ENCODE measurements around the gene WNK2.

WNK2 gene

DNA sequence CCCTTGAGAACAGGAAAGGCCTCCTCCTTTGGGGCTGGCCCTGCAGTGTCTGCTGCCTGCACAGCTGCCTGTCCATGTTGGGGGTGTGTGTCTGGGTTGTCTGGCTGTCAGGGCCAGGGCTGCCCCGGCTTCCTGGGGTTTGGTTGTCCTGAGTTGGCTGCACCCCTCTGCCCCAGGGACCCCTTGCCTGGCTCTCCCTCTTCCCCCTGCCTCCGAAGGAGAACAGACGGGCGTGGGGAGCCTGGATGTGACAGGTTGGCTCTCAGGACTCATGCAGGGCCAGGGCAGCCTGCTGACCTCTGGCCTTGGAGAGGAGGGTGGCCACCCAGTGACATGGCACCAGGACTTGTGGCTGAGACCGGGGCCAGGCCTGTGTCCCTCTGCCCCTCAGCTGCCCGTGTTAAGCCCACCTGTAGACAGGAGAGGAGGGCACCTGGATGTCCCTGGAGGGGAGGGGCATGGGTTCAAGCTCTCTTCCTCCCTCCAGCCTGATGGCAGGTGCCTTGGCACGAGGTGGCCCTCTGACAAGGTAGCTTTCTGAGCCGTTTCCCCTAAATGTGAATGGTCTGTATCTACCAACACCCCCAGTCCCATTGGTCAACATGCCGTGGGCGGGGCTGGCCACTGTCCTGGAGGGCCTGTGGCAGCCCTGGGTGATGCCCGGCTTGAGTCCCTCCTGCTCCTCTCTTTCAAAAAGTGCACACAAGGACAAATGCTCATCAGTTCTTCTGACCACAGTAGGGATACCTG, 34.9 kb downstream of the WNK2 start:
- DNase-seq (ENCODE audit: low read depth in 2 of 2) = no peak

DNA sequence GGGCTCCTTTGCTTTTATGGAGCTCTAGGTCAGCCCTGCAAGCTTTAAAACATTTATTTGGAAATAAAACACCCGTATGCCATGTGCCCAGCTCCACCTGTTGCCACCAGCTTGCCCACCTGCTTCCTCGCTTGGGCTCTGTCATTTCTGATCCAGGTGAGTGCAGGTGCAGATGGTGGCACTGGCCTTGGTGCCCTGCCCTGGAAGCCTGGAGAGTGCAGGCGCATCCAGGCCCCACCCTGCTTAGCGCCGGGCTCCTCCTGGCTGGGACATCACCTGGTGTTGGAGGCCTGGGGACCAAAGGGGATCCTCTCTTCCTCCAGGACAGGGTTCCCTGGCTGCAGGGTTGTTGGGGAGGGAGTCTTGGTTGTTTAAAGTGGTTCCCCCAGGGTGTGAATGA, 35.8 kb downstream of the WNK2 start:
- DNase-seq (ENCODE audit: low read depth in 2 of 2) = no peak

DNA sequence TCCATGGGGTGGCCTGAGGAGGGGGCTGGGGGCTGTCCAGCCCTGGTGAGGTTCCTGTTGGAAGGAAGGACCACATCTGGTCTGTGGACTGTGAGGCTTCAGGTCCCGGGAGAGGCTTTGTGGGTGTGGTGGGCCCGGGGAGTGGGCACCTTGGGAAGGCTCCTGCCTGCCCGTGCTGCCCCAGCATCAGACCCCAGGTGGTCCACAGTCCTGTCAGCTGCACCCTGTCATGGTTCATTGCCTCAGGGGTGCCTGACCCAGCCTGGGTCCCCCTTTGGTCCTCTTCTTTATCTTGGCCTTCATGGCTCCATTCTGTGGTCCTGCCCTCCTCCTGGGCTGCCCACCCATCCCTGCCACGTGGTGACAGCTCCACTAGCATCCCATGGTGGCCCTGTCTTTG, 36.7 kb downstream of the WNK2 start:
- DNase-seq (ENCODE audit: low read depth in 2 of 2) = no peak

DNA sequence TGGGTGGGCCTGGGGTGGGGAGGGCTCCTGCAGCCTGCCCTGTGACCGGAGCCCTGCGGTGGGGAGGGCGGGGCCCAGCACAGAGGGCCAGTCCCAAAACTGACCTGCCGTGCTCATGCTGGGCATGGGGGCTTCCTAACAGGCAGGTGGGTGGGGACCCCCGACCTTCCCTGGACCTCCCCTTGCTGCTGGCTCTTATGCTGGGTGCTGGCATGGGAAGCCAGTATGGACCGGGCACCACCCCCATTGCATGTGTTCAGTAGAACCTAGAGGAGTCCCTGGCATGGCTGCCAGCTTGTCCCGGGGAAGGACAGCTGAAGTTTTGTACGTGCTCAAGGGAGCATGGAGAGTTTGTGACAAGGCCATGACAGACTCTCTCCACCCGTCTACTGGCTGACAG, 37.1 kb downstream of the WNK2 start:
- DNase-seq (ENCODE audit: low read depth in 2 of 2) = no peak

DNA sequence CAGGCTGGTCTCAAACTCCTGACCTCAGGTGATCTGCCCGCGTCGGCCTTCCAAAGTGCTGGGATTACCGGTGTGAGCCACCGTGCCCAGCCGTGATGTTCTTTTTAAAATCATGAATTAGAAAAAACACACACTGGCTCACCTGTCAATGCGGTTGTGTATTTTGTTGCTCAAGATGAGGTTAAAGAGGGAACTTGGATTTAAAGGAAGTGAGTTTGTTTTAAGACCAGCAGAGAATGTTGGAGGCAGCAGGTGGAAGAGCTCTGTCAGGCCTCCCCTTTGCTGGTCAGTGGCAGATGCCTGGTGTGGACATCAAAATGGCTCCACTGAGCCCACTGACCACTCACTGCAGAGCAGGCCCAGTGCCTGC, 38.9 kb downstream of the WNK2 start:
- no peak for DNase-seq (ENCODE audit: low read depth in 2 of 2)

DNA sequence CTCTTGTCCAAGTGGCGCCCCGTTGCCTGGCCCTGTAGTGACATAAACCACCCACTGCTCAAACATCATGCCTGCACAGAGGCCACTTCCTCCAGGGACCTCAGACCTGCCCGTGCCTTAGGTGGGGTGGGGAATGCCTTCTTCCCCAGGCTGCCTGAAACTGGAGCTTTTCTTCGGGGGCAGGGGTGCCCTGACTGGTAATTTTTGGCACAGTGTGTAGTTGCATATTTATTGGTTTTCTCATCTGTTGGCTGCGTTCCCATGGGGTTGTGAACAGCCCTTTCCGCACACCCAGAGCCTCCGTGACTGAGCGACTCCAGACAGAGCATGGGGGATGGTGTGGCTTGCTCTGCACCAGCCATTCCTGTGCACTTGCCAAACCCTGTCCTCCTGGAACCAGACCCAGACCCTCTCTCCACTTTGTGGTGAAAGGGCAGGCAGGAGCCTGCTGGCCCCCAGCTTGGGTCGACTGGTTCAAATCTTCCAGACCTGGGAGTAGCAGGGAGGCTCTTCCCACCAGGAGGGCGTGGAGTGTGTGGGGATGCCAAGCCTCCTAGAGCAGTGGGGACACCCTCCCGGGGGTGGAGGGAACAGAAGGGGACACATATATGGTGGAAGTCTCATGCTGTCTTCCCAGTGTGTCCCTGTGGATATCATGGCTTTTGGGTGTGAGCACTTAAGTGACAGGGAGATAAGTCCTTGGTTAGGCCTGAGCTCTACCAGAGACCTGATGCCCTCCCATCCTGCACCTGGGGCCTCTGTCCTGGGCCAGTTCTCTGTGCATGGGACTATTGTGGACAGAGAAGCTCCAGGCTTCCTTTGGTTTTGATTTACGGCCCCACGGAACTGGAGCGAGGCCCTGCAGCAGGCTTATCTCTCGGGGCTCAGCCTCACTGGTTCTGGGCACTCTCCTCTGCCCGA, 39.6 kb downstream of the WNK2 start:
- DNase-seq (ENCODE audit: low read depth in 2 of 2) = peak; percentile 32 to 39

DNA sequence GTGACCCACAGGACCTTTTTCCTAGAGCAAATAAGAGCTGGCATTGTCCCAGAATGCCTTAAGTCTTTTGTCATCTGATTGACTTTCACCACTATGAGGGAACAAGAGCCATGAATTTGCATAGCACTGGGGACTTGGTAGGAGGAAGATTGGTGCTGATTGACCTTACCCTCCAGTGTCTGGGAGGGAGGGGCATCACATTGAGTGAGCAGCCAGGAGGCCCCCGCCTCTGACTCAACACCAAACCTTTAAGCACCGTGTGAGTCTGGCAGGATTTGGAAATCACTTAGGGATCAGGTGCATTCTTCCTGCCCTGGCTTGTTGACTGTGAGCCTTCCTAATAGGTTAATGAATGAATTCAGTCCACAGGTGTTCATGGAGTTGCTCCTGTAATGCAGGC, 40.7 kb downstream of the WNK2 start:
- DNase-seq (ENCODE audit: low read depth in 2 of 2) = no peak

DNA sequence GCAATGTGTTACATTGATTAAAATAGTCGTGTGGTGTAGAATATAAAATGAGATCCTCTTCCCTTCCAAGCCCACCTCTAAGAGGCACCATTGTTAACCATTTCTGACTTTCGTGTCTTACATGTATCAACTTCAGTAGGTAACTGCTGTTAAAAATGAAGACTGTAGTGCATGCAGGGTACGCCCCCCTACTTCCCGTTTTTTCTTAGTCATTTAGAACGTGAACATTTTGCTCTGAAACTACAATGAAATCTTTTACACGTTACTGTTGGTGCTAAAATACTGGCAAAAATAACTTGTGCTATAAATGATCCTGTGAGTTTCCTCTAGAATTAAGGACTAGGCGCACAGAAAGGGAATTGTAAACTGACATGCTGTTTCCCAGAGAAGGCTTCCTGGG, 41.5 kb downstream of the WNK2 start:
- DNase-seq (ENCODE audit: low read depth in 2 of 2) = no peak

DNA sequence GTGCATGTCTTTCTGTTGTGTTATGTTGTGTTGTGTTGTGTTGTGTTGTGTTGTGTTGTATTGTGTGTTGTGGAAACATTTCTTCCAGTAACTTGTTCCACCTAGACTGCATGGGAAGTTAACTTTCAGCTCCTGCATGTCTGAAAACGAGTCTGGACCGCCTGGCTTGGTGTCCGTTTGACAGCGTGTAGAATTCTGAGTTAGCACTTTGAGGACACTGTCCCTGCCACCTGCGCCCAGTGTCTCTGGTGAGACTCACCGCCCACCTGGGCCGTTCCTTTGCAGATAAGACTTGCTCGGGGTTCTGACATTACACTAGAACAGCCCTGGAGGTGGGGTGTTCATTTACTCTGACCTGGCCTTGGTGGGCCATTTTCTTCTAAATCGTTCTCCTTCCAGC, 42.0 kb downstream of the WNK2 start:
- no peak for DNase-seq (ENCODE audit: low read depth in 2 of 2)

DNA sequence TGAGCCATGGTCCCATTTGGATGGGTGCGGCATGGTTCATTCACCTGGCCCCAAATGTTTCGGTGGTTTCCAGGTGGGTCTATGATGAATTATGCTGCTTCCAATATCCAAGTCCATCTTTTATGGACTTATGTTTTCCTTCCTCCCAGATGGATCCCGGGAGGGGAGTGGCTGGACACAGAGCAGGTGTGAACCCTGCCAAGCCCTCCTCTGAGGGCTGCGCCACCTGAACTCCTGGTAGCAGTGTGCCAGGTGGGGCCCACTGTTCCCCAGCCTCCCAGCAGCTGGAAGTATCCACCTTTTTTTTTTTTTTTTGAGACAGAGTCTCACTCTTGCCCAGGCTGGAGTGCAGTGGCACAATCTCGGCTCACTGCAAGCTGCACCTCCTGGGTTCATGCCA, 42.9 kb downstream of the WNK2 start:
- no peak for DNase-seq (ENCODE audit: low read depth in 2 of 2)

DNA sequence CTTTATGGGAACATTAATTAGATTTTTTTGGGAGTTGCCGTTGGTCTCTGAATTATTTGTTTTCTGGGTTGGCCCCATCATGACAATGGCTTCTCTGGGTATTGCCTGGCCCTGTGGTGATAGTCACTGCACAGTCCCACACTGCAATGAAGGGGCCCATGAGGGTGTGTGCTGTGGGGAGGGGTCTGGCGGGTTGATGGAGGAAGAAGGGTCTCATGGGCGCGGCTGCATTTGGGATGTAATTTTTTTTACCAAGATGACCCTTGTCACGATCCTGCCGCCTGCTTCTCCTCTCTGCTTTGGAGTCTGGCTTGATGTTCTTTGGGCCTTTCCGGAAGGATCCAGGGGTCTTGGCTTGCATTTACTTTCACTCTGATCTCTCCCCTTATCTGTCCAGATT, 44.1 kb downstream of the WNK2 start:
- DNase-seq (ENCODE audit: low read depth in 2 of 2) = no peak

DNA sequence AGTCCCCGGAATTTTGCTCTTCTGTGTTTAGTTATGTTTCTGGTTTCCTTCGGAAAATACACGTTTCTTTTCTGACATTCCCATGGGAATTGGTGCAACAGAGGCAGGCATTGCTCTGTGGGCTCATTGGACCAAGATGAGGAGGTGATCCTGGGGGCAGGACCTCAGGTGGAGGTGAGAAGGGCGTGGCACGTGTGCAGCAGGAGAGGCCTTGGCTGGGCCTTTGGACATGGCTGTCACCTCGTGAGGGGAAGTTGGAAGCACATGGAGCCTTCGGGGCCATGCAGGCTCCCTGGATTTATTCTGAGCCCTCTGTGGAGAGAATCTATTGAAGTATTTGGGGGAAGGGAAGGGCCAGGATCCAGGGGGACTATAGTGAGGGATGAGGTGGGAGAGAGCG, 44.5 kb downstream of the WNK2 start:
- no peak for DNase-seq (ENCODE audit: low read depth in 2 of 2)

DNA sequence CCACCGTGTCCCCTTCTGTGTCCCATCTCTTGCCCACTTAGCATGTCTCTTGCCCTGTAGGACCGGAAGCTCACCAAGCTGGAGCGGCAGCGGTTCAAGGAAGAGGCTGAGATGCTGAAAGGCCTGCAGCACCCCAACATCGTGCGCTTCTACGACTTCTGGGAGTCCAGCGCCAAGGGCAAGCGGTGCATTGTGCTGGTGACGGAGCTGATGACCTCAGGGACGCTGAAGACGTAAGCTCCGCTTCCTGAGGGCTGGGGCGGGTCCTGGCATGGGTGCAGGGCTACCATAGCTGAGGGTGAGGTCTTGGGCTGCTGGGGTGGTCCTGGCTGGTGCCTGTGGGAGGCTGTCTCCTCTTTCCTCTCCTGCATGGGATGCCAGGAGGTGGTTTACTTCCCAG, 45.7 kb downstream of the WNK2 start:
- no peak for DNase-seq (ENCODE audit: low read depth in 2 of 2)

DNA sequence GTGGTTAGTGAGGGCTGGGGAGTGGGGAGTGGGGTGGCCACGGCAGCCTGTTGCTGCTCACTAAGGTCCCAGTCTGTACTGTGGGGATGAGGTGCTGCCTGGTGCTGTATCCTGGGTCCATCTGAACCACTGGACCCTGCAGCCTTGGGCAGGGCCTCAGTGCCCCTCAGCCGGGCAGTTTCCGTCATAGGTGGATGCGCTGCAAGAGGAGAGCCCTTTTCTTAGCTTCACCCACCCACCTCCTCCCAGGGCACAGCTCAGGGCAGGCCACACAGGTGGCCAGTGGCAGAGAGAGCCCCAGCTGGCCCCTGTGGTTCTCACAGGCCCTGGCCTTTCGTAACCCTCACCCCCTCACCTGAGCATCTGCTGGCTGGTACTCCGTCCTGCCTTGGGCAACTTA, 46.2 kb downstream of the WNK2 start:
- DNase-seq (ENCODE audit: low read depth in 2 of 2) = no peak

DNA sequence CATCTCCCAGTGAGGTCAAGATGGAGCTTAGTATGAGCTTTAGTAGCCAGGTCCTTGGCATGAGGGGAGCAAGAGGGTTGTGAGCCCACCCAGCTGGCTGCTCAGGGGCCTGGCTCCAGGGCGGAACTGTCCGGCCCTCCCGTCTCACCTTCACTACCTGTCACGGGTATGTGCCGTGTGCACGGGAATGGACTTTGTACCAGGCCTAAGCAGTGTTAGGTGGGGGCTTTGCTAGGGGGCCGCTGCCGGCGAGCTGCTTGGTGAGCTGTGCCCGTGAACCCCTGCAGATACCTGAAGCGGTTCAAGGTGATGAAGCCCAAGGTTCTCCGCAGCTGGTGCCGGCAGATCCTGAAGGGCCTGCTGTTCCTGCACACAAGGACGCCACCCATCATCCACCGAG, 46.7 kb downstream of the WNK2 start:
- DNase-seq (ENCODE audit: low read depth in 2 of 2) = no peak

DNA sequence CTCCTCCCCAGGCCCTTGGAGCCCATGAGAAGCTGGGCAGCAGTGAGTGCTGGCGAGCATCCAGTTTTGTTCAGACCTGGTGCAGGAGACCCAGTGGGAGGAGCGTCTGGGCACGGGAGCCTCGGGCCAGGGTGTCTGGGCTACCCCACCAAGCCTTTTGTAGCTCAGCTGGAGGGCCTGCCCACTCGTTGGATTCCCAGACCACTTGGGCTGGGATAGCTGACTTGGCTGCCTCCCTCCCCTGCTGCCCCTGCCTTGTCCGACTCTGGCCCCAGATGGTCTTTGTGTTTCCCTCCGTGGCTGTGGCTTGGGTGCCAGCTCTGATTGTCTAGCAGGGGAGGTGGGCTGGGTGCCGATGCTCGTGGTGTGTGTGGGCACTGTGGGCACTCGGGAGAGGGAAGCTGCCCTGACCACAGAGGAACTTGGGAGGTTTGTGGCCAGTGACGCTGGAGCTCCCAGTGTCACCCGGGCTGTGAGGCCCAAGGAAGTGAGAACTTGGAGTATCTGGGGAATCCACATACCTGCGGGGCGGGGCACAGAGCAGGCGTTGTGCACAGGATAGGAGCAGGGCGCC, 47.3 kb downstream of the WNK2 start:
- no peak for DNase-seq (ENCODE audit: low read depth in 2 of 2)

DNA sequence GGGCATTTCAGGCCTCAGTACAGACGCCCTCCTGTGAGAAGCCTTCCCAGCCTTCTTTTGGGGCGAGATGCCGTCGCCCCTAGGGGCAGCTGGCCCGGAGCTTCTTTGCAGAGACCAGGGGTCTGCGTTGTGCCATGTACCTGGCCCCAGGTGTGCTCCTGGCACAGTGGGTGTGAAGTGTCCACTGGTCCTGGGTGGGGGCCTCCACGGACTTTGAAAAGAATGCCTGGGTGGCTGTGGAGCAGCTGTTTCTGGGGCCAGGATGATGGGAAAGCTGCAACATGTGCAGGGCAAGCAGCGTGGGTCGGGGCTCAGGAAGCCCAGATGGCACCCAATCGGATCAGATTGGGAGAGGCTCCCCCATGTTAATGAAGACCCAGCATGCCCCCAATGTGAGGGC, 47.8 kb downstream of the WNK2 start:
- DNase-seq (ENCODE audit: low read depth in 2 of 2) = no peak

DNA sequence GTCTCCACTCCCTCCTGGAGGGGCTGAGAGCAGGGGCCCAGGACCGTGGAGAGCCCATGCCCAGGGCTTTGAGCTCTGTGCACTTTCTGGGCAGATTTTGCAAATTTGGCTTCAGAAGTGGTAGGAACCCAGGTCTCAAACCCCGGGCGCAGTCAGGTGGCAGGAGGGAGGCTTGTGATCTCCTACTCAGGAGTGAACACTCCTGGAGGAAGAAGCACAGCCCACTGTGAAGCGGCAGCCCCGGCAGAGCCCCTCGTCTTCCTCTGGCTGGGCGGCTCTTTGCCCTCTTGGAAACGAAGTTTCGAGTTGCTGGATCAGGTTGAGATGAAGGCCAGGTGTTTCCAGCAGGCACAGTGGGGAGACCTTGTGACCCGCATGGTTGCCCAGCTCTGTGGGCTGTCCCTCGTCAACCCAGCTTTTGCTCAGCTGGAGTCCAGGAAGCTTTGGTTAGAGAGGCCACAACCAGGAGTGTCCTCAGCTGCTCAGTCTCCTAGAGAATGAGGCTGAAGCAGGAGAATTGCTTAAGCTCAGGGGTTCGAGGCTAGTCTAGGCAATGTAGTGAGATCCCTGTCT, 48.5 kb downstream of the WNK2 start:
- no peak for DNase-seq (ENCODE audit: low read depth in 2 of 2)

DNA sequence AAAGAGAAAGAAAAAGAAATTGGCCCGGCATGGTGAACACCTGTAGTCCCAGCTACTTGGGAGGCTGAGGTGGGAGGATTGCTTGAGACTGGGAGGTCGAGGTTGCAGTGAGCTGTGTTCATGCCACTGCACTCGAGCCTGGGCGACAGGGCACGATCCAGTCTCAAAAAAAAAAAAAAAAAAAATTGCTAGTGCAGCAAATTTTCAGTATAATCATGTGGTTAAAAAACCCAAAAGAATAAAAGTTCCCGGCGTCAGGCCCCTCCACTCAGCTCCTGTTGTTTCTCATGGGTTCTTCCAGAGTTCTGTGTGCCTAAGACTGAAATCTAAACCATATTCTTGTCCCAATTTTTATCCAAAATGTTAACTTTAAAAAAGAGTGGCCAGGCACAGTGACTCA, 49.1 kb downstream of the WNK2 start:
- no peak for DNase-seq (ENCODE audit: low read depth in 2 of 2)

DNA sequence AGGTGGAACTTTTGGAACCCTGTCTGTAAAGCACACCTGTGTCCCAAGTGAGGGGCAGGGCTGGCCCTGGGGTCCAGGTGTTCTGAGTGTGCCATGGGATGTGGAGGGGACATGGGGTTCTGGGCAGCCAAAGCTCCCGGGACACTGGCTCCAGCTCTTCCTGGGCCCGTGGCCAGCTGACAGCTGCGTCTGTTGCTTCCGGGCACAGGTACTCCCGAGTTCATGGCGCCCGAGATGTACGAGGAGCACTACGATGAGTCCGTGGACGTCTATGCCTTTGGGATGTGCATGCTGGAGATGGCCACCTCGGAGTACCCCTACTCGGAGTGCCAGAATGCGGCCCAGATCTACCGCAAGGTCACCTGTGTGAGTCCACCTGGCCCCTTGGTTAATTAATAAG, 50.7 kb downstream of the WNK2 start:
- no peak for DNase-seq (ENCODE audit: low read depth in 2 of 2)

DNA sequence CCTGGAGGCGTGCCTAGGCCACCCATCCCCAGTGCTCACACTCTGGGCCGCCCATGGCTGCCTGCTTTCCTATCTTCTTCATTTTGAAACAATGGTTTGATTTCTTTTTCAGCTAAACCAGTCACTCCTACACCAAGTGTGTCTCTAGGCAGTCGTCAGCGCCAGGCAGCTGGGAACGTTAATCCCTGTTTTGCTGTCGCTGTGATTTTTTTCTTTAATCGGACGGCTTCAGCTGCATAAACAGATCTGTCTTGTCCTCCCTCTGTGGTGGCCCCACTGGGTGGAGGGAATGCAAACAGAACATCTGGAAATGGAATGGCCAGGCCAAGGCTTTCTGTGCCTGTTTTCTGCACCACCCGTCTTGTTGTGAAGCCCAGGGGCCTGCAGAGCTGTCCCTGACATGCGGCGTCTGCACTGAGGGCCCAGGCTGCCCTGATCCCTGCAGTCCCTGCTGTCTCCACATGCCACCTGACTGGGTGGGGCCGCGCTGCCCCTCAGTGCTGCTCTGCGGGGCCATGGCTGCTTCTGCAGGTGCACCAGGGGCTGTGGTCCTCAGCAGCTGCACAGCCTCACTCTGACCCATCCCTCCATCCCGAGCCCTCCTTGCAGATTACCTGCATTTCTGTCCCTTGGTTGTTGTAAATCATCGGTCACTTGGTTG, 51.5 kb downstream of the WNK2 start:
- DNase-seq (ENCODE audit: low read depth in 2 of 2) = no peak

DNA sequence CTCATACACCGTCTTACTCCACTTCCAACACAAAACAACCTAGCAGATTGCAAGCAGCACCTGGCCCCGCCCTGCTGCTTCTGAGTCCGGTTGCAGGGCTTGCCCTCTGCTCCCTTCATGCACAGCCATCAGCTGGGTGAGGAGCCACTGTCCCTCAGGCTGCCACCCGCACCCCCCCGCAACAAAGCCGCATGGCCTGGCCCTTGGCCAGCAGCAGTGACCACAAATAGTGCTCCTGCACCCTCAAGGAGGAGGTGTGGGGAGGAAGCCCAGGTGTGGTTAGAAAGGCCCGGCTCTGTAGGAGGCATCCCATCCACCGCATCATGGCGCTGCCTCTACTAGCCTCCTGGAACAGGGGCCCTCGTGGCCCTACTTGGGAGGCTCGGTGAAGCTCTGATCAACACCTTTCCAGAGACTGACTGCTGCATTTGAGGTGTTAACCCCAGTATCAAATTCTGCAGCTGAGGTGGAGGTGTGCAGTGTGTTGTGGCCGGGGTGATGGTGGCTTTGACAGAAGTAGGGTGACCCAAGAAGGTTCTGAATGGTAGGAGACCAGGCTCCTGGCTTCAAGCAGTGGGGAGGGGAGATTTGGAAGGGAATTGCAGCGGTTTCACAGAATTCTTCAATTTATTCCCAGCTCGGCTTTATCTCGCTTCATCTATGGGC, 52.7 kb downstream of the WNK2 start:
- DNase-seq (ENCODE audit: low read depth in 2 of 2) = no peak

All from fibroblast of skin of left biceps (primary cell).